GM21528 (cell line): ENCODE data around the gene HMOX2.
A peak's percentile ranks its signal among the peaks of the same experiment; 100 is the strongest.

Source experiments
- ATAC-seq: cut with Tn5 transposase; IDR thresholded peaks from one replicate; pipeline ENCODE4 v1.9.1; 2021; ENCODE audit warnings: mild to moderate bottlenecking, moderate library complexity; ENCODE audit not compliant: unreplicated experiment, low FRiP score

HMOX2 gene

DNA sequence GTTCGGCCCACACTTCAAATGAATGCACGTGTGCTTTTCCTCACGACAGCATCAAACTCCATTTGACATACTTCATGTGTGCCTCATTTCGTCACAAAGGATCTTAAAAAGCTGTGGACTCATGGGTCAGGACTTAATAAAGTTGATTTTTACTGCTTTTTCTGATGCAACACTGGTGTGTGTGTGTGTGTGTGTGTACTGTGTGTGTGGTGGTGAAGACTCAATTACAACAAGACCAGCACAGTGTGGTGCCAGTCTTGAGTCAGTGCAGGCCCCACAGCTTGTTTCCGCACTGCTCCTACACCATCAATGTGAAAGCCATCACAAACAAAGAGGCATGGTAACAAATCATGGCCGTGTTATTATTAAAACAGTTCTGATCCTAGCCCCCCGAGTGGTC is 44.7 kb downstream of the HMOX2 start:
- no peak for ATAC-seq

DNA sequence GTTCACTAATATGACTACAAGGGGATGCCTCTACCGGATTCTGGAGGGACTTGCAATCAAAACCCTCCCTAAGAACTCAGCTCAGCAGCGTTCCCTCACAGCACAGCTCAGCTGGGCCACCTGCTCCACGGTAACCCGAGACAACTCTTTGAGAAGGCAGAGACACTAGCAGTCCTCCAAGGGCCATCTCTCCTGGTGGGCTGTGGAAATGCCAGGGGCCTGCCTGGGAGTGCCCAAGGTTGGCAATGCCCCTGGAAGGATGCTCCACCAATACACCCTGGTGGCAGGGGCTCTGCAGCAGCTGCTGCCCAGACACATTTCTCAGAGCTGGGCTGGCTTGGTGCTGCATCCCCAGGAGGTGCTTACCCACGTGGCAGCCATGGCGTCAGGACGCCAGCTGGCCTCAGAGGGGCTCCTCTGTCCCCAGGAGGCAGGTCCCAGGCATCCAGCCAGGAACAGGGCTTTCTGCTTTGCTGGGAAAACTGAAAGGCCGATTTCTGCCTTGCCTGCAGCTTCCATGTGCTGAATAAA is 45.9 kb downstream of the HMOX2 start:
- no peak for ATAC-seq

GRCh38 chr16:4523686-4524085 is 47.5 kb downstream of the HMOX2 start:
- no peak for ATAC-seq

GRCh38 chr16:4524571-4524970 is 48.4 kb downstream of the HMOX2 start:
- no peak for ATAC-seq

- ATAC-seq: no peak
Observed at GRCh38 chr16:4525069-4525468, 48.9 kb downstream of the HMOX2 start.

DNA sequence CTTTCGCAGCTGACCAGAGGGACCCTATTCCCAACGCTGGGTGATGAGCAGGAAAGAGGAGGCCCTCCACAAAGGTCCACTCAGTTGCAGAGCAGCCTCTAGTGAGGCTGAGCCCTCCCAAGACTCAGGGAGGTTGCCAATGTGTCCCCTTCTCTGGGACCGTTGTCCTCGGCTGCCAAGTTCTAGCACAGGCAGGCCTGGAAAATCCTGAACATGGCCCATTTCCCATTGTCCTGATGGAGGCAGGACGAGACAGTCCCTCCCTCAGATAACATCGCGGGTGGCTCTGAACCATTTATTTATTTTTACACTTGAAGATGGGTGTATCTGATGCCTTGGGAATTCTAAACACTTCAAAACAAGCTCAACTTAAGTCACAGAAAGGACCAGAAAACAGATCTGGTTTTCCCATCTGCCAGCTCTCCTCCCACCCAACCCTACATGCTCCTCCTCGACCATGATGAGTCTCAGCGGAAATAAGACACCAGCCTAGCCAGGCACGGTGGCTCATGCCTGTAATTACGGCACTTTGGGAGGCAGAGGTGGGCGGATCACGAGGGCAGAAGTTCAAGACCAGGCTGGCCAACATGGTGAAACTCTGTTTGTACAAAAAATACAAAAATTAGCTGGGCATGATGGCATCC is 49.6 kb downstream of the HMOX2 start:
- no peak for ATAC-seq

DNA sequence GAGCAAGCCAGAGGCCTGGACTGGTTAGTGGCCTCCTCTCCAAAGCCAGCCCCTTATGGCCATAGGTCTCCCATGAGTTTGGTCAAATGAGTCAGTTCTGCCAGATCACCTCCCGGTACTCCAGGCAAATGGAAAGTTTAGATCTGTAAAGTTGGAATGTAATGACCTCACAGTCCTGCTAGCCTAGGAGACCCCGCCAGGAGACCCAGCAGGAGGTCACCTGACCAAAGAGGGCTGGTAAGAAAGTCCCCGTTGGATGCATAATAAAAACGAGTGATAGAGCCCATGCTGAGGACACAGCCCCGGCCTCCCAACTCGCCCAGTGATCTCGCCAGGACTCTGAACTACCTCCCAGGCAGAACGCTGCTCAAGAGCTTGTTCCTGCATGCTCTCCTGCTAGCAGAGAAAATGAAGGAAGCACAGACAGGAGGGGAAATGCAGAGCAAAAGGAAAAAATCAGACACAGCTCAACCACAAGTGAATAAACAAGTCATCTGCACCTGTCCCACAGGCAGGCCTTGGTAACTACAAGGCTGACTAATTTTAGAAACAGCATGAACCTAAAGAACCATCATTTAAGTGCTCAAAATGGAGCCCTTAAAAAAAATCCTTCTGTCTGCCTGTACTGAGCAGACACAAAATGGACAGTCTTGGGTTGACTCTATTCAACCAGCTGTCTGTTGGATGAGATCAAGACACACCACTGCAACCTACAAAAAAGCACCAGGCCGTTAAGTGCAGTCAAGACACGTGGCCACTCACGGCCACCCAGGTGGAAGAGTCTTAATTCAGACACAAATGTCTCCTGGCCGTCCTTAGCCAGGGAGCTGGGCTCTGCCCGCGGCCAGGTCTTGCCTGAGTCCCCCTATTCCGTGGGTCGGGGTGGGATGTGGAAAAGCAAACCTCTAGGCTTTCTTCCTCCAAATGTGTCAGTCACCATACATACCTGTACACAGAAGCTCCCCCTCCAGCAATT is 53.2 kb downstream of the HMOX2 start:
- no peak for ATAC-seq

GRCh38 chr16:4531811-4532210 is 55.6 kb downstream of the HMOX2 start:
- ATAC-seq: no peak

DNA sequence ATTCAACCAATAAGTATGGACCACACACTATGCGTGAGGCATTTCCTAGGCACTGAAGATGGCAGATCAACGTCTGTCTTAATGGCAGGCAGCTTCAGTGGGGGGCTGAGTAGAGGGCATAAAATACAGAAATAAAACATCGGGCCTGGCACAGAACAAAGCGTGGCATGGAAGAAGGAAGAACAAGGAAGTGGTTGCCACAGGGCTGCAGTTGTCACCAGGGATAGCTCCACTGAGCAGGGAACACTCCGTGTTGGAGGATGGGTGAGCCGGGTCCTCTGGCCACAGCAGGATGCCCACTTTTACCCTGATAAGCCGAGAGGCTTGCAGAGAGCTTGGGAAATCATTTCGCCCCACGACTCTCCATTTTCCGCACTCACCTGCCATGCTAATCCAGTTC is 56.0 kb downstream of the HMOX2 start:
- no peak for ATAC-seq

GRCh38 chr16:4533490-4533889 is 57.3 kb downstream of the HMOX2 start:
- no peak for ATAC-seq

- no peak for ATAC-seq
Observed at GRCh38 chr16:4534151-4534790, 58.1 kb downstream of the HMOX2 start.

- no peak for ATAC-seq
Observed at GRCh38 chr16:4535627-4536108, 59.5 kb downstream of the HMOX2 start.

- no peak for ATAC-seq
Observed at GRCh38 chr16:4536391-4537106, 60.4 kb downstream of the HMOX2 start.

- ATAC-seq: peak; percentile 36
Observed at GRCh38 chr16:4537376-4538343, 61.5 kb downstream of the HMOX2 start.

DNA sequence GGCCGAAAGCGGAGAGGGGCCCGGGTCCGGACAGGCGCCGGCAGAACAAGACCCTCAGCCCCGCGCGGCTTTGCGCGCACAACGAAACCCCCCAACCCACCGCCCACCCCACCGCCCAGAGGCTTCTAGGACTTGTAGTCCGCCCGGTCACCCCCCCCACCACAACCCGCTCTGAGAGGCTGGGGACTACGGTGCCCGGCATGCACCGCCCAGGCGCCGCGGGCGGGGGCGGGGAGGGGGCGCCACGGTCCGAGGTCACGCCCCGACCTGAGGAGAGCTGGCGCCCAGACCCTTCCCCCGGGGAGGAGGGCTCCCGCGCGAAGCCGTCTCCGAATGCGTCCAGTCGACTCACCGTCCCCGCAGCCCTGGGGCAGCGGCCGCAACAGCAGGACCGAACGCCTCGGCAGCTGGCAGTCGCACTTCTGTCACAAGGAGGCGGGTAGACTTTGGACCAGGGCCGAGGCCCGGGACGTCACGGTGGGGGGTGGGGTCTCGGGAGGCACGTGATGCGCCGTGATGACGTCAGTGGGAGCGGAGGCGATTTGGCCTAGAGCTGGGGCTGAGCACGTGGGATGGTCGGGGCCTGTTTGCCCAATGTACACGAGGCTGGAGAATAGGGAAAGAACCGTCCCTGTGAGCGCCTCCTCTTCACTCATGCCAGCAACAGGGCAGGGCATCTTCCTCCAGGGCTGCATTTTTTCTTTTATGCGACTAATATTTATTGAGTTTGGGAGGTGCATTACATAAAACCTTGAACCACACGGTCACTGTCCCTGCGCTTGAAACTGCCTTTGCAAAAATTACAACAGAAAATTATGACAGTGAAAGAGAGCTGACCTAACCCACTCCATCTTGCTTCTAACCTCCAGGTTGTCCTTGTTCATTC is 62.4 kb downstream of the HMOX2 start, which contains the start of gene CDIP1:
CDIP1 (minus strand) TSS at position 424 of the 886 bp plus-strand sequence. CDS start 24,643 bp downstream, outside the sequence.
- ATAC-seq: peak; percentile 79

GRCh38 chr16:4539716-4540284 is 63.6 kb downstream of the HMOX2 start:
- no peak for ATAC-seq

DNA sequence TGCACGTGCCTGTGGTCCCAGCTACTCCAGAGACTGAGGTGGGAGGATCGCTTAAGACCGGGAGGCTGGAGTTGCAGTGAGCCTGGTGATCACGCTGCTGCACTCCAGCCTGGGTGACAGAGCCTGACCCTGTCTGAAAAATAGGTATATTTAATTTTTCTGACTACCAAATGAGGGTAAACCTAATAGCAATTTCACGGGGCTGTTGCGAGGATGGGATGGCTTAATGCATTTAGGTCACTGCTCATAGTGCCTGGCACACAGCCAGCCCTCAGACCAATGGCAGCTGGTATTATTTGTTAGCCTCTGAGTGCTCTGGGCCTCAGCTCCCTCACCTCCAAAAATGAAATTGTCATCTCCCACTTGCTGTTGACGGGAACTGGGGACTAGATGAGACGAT is 68.3 kb downstream of the HMOX2 start:
- ATAC-seq: no peak

GRCh38 chr16:4548124-4548523 is 71.9 kb downstream of the HMOX2 start:
- no peak for ATAC-seq
